ENCODE data around the gene VKORC1. TPM values are rescaled to one million over a fixed set of nuclear protein-coding genes. Genes with fewer than 3 reads are reported as not detected.

Gene VKORC1
- total and polyA plus RNA-seq, 4 donors, result 29.9 to 519 (median 263) TPM

GRCh38 chr16:31084584-31085302 is 9.9 kb downstream of the VKORC1 start:
- Histone ChIP-seq H3K9ac (ENCODE audit: low read depth in 1 of 2, low read length in 2 of 2) (no peak overlapping the region), H3K9me3 (ENCODE audit: control insufficient read depth in 4 of 4, low read length in 3 of 4) (no peaks in the 10 kb centered on the region), H3K4me3 (ENCODE audit: low read depth in 1 of 3, low read length in 3 of 3) (no peak overlapping the region), H3K4me1 (ENCODE audit: control insufficient read depth in 4 of 4, insufficient read depth in 4 of 4, low read length in 3 of 4) (no peaks in the 10 kb centered on the region), H3K36me3 (ENCODE audit: control insufficient read depth in 4 of 4, insufficient read depth in 3 of 4, low read depth in 1 of 4, low read length in 3 of 4) (peaks cover 5 to 49% (median 28%) of the 10 kb centered on the region in 4 donors), H3K27ac (ENCODE audit: low read depth in 1 of 2, low read length in 2 of 2) (no peak overlapping the region), H3K27me3 (ENCODE audit: control insufficient read depth in 4 of 4, insufficient read depth in 4 of 4, low read length in 3 of 4) (no peaks in the 10 kb centered on the region)
- DNase-seq (ENCODE audit: low spot score), result no peak
- WGBS, result 92% methylated on average over 16 of the region's 16 CpGs
- TF ChIP-seq RAD21 (IDR thresholded peaks at IDR 0.05) (no peak), HNF4G (IDR thresholded peaks at IDR 0.05) (no peak), MAX (IDR thresholded peaks at IDR 0.05) (no peak), ZBTB33 (IDR thresholded peaks at IDR 0.05) (no peak), FOXA2 (IDR thresholded peaks at IDR 0.05) (no peak), EGR1 (IDR thresholded peaks at IDR 0.05; ENCODE audit: low read depth in 2 of 2) (no peak), FOXA1 (IDR thresholded peaks at IDR 0.05) (no peak), GABPA (IDR thresholded peaks at IDR 0.05 in 1 of 2, conservative IDR thresholded peaks at IDR 0.05 in 1 of 2) (no peak), ATF3 (IDR thresholded peaks at IDR 0.05) (no peak), RXRA (IDR thresholded peaks at IDR 0.05) (no peak), HNF4A (conservative IDR thresholded peaks at IDR 0.05) (no peak)

DNA sequence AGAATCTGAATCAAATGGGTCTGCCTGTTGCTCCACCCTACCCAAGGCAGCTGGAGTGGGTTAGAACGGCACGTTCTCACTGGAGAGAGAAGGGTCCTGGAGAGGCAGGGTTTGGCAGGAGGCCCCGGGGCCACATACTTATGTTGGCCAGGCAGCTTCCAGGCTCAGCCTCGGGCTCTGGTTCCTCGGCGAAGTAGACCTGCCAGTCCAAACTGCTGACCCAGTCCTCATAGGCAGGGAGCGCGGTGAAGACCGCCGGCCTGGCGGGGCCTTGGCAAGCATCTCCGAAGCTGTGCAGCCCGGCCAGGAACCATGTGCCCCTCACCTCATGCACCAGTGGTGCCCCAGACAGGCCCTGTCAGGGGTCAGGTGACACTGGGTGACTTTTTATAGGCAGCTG is 10.6 kb downstream of the VKORC1 start:
- WGBS, result 90% methylated on average over 13 of the region's 13 CpGs
- no peak for DNase-seq (ENCODE audit: low spot score)
- TF ChIP-seq EGR1 (IDR thresholded peaks at IDR 0.05; ENCODE audit: low read depth in 2 of 2), result no peak
- TF ChIP-seq YY1 (IDR thresholded peaks at IDR 0.05), result no peak
- TF ChIP-seq ZBTB33 (IDR thresholded peaks at IDR 0.05), result no peak
- TF ChIP-seq FOXA1 (IDR thresholded peaks at IDR 0.05), result no peak
- no peak for TF ChIP-seq NR2F2 (IDR thresholded peaks at IDR 0.05)

GRCh38 chr16:31083556-31083955 is 11.0 kb downstream of the VKORC1 start:
- H3K27me3 ChIP-seq (ENCODE audit: control insufficient read depth in 4 of 4, insufficient read depth in 4 of 4, low read length in 3 of 4), result no peaks in the 10 kb centered on the region
- no peak overlapping the region for H3K9ac ChIP-seq (ENCODE audit: low read depth in 1 of 2, low read length in 2 of 2)
- no peak for DNase-seq (ENCODE audit: low spot score)
- H3K4me3 ChIP-seq (ENCODE audit: low read depth in 1 of 3, low read length in 3 of 3), result no peak overlapping the region
- no peaks in the 10 kb centered on the region for H3K9me3 ChIP-seq (ENCODE audit: control insufficient read depth in 4 of 4, low read length in 3 of 4)
- no peaks in the 10 kb centered on the region for H3K4me1 ChIP-seq (ENCODE audit: control insufficient read depth in 4 of 4, insufficient read depth in 4 of 4, low read length in 3 of 4)
- 54% methylated on average over 5 of the region's 5 CpGs for WGBS
- H3K27ac ChIP-seq (ENCODE audit: low read depth in 1 of 2, low read length in 2 of 2), result no peak overlapping the region
- H3K36me3 ChIP-seq (ENCODE audit: control insufficient read depth in 4 of 4, insufficient read depth in 3 of 4, low read depth in 1 of 4, low read length in 3 of 4), result peaks cover 5 to 56% (median 23%) of the 10 kb centered on the region in 4 donors
- TF ChIP-seq NR2F2 (IDR thresholded peaks at IDR 0.05) (no peak), RXRA (IDR thresholded peaks at IDR 0.05) (no peak), CTCF (IDR thresholded peaks at IDR 0.05; ENCODE audit: low read depth, low read length, missing input control) (no peak), ZBTB33 (IDR thresholded peaks at IDR 0.05) (no peak), FOXA2 (IDR thresholded peaks at IDR 0.05) (no peak), FOXA1 (IDR thresholded peaks at IDR 0.05) (no peak), TAF1 (conservative IDR thresholded peaks at IDR 0.05) (no peak), EGR1 (IDR thresholded peaks at IDR 0.05; ENCODE audit: low read depth in 2 of 2) (no peak), HNF4G (IDR thresholded peaks at IDR 0.05) (no peak), ATF3 (IDR thresholded peaks at IDR 0.05) (no peak), YY1 (IDR thresholded peaks at IDR 0.05) (no peak)

More for the DNA sequence above, 10.6 kb downstream of the VKORC1 start:
- no peaks in the 10 kb centered on the region for H3K4me1 ChIP-seq (ENCODE audit: control insufficient read depth in 4 of 4, insufficient read depth in 4 of 4, low read length in 3 of 4)
- H3K4me3 ChIP-seq (ENCODE audit: low read depth in 1 of 3, low read length in 3 of 3), result no peak overlapping the region
- no peak overlapping the region for H3K9ac ChIP-seq (ENCODE audit: low read depth in 1 of 2, low read length in 2 of 2)
- H3K27me3 ChIP-seq (ENCODE audit: control insufficient read depth in 4 of 4, insufficient read depth in 4 of 4, low read length in 3 of 4), result no peaks in the 10 kb centered on the region
- H3K36me3 ChIP-seq (ENCODE audit: control insufficient read depth in 4 of 4, insufficient read depth in 3 of 4, low read depth in 1 of 4, low read length in 3 of 4), result peaks cover 5 to 52% (median 25%) of the 10 kb centered on the region in 4 donors
- H3K9me3 ChIP-seq (ENCODE audit: control insufficient read depth in 4 of 4, low read length in 3 of 4), result no peaks in the 10 kb centered on the region
- H3K27ac ChIP-seq (ENCODE audit: low read depth in 1 of 2, low read length in 2 of 2), result no peak overlapping the region

All from liver (tissue), 9 donors.